DMS53 (cell line): ENCODE measurements around the gene GPR141.
A peak's percentile ranks its signal among the peaks of the same experiment; 100 is the strongest.

Experiments used
- DNase-seq: peaks from one replicate; lab custom pipeline; 2025; lab: John Stamatoyannopoulos, UW

Gene GPR141

DNA sequence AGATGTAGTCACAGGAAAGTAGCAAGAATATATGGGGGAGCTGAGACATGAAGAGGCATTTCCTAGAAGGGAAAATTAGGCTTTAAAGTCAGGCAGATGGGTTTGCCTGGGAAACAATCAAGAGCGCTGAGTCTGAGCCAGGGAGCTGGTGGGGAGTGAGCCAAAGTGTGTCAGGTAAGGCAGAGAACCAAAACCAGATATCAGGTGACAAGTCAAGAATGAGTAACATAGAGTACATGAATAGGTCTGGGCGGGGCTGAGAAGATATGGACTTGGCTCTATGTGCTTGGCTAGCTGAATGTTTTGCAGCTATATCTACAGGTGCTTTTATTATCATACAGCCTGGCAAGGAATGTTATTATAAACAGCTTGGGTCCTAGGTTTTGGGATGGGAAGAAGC lies 49.3 kb downstream of the GPR141 start:
- no peak for DNase-seq

DNA sequence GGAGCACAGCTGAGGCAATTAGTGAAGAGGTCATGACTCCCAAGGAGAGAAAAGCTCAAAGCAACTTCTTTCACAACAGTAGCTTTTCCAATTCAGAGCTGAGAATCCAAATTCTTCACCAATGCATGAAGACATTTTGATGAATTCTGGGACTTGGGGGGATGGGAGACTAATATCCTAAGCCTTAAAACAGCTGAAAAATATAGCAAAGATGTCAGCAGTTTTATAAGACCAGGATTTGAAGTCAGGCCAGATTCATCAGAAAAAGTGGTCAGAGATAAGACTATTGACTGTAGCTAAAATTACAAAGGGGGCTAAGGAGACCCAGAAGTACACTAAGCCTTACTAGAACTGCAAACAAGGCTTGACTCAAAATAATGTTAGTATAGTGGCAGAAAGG lies 51.6 kb downstream of the GPR141 start:
- no peak for DNase-seq

DNA sequence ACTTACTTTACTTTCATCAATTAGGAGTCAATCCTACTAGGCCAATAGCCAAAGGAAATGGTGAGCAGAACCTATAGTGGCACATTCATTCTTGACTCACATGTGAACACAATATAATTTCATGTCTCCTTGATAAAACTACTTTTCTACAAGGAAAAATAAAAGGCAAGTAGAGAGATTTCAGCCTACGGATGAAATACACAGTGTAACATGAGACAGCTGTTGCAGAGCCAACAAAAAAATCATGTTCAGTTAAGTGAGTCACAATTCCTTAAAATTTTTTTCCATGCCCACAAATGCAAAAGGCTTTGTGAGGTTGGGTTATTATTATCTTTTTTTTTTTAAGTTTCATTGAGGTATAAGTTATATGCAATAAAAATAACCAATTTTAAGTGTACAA lies 54.8 kb downstream of the GPR141 start:
- DNase-seq = no peak

DNA sequence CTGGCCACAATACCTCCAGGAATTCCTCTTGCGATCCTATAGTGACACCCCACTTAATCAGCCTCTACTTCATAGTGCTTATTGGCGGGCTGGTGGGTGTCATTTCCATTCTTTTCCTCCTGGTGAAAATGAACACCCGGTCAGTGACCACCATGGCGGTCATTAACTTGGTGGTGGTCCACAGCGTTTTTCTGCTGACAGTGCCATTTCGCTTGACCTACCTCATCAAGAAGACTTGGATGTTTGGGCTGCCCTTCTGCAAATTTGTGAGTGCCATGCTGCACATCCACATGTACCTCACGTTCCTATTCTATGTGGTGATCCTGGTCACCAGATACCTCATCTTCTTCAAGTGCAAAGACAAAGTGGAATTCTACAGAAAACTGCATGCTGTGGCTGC lies 56.8 kb downstream of the GPR141 start:
- no peak for DNase-seq

DNA sequence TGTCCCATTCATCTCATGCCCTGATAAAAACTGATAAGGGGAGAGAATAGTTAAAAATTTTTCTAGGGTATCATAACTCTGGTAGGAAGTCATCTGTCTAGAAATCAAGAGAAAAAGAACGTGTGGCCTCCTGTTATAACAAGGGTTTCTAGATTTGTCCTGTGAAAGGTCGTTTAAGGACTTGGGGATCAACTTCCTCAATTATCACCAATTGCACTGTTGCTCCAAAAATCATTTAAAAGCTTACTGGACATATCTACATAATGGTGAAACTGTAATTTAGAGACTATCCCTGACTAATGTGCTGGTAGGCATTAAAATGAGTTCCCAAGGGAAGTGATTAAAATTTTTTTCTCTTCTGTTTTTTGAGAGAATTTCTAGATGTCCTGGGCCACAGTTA lies 58.2 kb downstream of the GPR141 start:
- no peak for DNase-seq

DNA sequence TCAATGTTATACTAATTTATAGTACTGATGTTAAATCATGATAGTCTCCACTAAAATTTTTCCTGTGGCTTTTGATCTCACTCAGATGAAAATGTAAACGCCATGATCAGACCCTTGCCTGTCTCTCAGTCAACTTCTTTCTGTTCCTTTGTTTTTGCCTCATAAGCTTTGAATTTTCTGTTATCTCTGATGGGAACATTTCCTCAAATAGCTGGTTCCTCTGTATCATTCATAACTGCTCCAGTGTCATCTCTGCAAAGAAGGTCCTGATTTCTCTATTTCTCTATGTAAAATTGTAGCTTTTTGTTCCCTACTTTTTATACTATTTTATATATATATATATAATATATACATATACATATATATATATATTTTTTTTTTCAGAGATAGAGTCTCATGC lies 67.5 kb downstream of the GPR141 start:
- no peak for DNase-seq

DNA sequence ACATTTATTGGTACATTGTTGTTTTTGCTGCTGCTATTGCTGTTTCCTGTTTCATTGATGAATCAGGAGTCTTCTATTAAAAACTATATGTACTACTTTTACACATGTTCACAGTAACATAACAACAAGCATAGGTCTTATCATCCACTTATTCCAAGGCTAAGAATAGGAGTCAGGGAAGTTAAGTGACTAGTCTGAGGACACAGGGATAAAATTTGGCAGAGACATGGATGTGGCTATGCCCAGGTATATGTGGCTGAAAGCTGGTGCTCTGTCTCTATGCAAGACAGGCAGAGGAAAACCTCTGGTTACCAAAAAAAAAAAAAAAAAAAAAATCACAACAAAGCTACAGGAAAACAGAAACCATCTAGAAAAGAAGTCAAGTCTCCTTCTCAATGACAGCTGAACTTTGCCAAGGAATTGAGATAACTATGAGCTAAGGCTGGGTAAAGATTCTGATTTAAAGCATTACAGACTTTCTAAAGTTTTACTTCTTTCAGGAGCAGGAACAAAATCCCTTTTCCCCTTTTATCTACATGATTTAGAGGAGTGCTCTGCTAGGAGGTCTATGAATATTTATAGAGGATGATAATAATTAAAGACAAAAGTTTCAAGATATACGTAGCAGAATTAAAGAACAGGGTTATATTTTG lies 70.0 kb downstream of the GPR141 start:
- DNase-seq = no peak

DNA sequence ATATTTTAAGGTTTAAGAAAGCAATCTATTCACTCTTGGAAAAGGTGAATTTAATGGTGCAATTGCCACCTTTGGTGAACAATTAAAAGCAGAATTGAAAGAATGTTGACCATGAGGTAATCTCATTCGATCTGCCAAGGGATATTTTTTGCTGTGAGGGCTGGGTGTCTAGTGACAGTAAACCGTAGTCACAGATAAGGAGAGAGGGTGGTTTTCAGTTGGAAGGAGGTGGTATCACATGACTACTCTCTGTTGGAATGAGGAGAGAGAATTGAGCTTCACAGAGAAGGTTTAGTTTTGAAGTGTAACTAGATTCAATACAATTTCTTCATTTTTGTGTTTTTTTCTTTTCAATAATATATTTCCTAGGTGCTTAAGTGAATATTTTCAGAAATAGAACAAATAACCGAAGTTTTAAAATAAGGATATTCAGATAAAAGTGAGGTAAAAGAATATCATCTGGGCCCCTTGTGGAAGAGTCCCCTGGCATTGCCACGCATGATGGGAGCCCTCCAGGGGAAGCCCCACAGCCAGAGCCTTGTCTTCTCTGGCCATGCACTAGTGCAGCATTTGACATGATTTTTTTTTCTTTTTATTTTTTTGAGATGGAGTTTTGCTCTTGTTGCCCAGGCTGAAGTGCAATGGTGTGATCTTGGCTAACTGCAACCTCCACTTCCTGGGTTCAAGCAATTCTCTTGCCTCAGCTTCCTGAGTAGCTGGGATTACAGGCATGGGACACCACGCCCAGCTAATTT lies 73.4 kb downstream of the GPR141 start:
- DNase-seq = no peak

DNA sequence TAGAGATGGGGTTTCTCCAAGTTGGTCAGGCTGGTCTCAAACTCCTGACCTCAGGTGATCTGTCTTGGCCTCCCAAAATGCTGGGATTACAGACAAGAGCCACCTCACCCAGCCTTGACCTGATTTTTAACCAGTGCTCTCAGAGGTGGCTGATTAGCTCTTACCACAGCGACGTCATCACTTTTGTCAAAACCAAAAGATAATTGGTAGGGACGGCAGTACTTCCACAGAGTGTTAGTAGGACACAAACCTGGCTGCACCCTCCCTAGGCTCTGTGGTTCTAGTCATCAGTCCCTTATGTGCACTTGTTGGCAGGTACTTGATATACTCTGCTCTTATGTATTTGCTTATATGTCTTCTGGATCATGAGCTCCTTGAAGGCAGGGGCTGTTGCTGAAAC lies 74.0 kb downstream of the GPR141 start:
- no peak for DNase-seq

DNA sequence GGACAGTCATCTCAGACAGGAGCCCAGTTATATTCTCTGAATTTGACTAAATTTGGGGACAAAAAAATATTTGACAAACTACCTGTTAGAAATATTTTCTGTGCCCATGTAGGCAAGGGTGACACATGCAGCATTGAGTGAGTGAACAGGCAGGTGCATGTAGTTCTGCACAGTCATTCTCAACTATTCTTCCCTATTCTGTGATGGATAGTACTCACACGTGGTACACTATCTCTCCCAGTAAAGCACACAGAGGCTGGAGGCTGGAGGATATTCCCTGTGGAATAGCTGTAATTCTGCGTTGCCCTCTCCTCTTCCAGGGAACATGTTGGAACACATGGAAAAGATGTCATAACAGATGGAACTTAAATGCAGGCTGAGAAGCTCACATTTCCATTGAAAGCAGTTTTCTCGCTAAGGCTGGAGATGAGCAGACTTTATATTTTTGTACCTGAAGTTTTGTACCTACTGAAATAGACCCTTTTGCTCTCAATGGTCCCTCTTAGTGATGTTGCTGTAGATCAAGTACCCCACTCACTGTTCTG lies 75.0 kb downstream of the GPR141 start:
- peak; percentile 30 for DNase-seq

DNA sequence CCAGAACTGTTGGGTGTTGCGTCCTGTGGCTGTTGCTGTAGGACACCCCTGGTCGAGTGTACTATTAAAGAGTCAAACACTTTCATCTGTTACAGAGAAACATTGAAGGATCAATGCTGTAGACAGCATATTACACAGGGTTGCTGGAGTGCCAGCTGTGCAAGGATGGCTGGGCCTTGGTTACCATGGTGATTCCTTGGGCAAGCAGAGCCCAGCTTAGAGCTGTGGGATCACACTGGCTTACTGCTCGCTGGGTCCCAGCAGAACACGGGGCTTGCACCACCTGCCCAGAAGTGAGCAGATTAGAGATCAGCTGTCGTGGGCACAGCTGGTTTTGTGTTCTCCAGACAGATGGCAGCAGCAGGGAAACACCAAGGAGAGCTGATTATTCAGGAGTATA lies 76.0 kb downstream of the GPR141 start:
- DNase-seq = peak; percentile 60

DNA sequence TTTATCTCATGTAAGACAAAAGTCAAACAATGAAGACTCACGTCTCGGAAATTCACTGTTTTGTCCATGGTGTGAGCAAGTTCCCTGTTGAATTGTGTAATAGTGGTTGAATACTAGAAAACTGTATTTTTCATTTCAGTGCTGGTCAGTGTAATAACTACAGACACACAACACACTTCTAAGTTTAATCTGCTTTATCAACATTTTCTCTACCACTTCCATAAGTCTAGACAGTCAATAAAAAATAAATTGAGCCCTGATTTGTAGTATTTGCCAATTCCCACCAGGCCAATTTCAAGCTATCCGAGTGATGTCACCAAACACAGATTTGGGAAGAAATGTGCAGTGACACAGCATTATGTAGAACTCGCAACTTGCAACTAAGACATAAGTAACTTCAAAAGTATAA lies 81.9 kb downstream of the GPR141 start:
- DNase-seq = no peak

DNA sequence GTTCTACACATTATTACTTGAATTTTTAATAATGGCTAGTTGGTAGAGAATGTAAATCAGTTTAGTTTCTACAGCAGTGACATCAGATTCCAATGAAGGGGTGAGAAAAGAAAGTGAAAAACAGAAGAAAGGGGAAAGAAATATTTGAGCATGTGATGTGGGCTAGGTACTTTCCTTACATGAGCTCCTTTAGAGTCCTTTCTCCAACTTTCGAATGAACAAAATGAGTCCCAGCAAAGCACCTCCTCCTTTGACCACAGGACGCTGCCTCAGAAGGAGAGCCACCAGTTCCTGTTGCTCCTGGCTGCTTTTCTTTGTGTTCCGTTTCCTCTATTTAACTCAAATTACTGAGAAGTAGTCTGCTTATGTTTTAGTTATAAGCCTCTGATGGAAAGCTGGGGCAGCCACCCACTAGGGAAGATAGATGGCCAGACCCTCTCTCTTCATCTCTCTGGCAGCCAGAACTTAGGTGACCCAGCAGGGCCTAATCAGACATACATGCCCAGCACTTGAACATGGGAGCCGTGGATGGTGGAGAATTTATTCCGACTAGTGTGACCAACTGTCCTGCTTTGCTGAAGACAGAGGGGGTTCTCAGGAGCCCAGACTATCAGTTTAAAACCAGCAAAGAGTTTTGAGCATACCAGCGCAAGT lies 82.4 kb downstream of the GPR141 start:
- no peak for DNase-seq

DNA sequence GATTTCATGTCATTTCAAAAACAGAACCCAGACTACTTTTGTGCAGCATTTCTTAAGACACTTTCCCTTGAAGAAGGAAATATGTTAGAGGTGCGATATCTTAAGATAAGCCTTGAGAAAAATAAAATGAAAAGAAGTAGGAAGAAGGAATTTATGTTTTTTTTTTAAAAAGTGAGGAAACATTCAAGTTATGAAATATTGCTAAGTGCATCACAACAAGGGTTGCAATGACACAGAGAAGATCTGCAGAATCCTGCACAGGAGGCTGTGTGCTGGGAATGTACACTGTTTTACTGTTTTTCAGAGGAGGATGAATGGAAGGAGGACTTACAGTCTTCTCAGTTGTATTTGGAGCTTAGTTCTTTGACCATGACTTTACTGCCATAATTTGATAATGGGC lies 85.0 kb downstream of the GPR141 start:
- DNase-seq = no peak

DNA sequence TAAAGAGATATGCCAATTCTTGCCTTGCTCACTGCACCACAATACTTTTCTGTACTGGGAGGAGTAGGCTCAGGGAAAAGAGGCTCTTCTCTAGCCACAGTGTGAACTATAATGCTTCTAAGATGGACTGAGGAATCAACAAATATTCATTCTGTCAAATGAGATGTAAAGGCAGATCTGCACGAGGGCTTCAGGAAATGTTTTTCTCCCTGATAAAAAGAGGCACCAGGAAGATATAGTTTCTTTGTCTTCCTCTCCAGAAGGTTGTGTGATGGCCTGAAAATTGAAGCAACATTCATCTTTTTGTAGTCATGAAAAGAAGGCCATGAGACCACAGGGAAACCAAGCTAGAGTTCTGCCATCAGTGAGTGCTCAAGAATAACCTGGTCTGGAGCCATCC lies 85.7 kb downstream of the GPR141 start:
- DNase-seq = no peak

DNA sequence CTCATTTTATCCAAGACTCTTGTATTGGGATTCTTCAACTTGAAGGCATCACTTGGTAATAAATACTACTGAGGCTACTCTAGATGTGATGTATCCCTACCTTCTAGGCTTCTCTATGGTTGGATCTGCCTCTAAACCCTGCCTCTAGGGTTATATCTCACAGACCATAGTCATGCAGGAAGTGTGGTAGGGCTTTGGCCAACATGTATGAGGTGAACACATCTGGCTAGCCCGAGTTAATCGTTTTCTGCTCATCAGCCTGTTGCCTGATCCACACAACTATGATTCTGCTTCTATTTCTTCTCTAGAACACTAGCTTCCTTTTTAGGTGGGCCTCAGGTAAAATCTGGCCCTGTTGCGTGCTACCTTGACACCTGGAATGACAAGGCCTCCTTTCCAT lies 86.2 kb downstream of the GPR141 start:
- no peak for DNase-seq

DNA sequence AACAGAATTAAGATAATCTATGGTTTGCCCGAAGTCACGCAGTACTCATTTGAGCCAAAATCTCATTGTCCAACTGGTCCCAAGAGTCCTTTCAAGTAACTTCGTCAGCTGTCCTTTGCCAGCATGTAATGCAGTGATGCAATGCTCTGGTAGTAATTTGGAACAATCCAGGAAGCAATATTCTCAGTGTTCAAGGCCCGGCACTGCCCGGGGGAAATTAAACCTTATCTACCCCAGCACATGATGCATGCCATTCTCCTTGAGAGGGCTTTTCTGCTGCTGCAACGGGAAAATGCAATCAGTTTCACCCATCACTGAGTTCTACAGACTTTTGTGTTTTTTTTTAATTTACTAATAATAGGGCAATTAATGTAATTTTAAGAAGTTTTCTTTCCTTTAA lies 87.3 kb downstream of the GPR141 start:
- DNase-seq = no peak

DNA sequence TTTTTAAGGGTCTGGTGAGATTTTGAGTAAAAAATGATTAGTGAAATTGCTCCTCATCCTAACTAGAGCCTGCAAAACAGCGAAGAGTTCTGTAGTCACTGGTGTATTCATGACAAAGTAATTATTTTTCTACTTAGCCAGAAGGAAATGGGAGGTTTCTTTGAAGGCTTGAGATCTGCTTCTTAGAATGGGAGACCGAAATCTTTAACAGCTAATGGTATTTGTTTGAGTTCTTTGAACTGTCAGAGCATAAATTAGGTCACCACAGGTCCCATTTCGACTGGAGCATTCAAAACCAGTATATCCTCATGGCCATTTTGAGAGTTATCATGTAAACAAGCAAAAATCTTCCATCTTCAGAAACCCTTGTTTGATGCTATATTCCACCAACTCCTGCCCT lies 87.8 kb downstream of the GPR141 start:
- DNase-seq = no peak

DNA sequence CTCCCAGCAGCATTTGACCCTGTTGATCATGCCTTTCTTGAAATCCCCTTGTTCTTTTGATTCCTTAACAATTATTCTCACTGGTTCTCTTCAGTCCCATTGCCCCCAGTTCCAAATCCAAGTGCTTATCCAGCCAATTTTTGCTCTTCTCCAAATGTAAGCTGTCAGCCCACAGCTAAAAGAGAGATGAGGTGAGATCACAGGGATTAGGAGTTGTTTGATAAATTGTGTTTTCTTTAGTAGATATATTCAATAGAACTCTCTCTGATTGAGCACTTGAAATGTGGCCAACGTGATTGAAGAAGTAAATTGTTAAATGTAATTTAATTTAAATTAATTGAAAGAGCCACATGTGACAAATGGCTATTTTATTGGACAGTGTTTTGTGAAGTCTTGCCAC lies 88.2 kb downstream of the GPR141 start:
- DNase-seq = no peak

DNA sequence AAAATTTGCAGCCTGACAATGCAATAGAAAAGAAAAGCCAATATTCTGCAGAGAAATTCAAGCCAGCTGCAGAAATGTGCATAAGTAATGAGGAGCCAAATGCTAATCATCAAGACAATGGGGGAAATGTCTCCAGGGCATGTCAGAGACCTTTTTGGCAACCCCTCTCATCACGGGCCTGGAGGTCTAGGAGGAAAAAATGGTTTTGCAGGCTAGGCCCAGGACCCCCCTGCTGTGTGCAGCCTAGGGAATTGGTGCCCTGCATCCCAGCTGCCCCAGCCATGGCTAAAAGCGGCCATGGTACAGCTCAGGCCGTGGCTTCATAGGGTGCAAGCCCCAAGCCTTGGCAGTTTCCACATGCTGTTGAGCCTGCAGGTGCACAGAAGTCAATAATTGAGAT lies 92.4 kb downstream of the GPR141 start:
- DNase-seq = no peak

DNA sequence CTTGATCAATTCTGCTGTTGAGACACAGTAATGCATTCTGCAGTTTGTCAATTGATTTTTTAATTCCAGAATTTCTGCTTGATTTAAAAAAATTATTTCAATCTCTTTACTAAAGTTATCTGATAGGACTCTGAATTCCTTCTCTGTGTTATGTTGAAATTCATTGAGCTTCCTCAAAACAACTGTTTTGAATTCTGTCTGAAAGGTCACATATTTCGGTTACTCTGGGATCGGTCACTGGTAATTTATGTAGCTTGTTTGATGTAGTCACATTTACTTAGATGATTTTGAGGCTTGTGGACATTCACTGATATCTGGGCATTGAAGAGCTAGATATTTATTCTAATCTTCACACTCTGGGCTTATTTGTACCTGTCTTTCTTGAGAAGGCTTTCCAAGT lies 97.6 kb downstream of the GPR141 start:
- DNase-seq = no peak

DNA sequence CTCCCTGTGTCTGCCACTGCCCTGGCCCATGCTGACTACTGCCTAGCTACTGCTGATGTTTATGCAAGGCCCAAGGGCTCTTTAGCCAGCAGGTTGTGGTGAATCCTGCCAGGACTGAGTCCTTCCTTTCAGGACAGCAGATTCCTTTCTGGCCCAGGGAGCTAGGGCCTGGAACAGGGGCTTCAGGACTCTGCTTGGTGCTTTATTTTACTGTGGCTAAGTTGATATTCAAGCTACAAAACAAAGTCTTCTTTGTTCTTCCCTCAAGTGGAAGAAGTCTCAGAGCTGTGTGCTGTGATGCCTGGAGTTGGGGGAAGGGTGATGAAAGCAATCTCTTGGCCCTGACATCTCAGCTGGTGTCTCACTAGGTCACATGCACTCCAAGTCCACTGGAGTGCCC lies 98.6 kb downstream of the GPR141 start:
- DNase-seq = no peak

DNA sequence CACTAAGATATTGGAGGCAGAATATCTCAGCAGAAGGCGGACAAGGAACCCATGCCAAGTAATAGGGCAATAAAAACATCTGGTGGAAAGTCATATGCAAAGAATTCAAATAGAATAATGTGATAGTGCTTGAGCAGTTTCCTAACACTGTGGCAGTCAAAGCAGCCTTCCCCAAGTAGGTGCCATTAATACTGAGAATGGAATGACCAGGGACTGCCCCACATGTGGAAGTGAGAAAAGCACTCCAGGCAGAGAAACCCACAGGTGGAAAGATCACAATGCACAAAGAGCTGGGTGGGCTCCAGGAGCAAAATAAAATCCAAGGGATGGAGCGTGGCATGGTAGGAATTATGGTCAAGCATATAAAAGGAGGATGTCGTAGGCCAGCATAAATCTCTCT lies 100.4 kb downstream of the GPR141 start:
- DNase-seq = no peak
